Parathyroid adenoma (tissue), 2 donors: ENCODE data around the gene DPYSL3.

Experiments used
- H2AFZ ChIP-seq: fragments of 300-600 bp; sonication (generic); one replicate; pipeline ENCODE4 v1.7.0; 2017; ENCODE audit warnings: antibody characterized with exemption, mild to moderate bottlenecking
- H3K27ac ChIP-seq: fragments of 300-600 bp; sonication (generic); one replicate; pipeline ENCODE4 v1.7.0; 2017
- H3K27me3 ChIP-seq: fragments of 300-600 bp; sonication (generic); one replicate; pipeline ENCODE4 v1.7.0; 2017; ENCODE audit warnings: low read length; ENCODE audit not compliant: control insufficient read depth, insufficient read depth
- H3K36me3 ChIP-seq: fragments of 300-600 bp; sonication (generic); one replicate; pipeline ENCODE4 v1.7.0; 2017; ENCODE audit warnings: low read length; ENCODE audit not compliant: control insufficient read depth, insufficient read depth
- H3K4me1 ChIP-seq: fragments of 300-600 bp; sonication (generic); one replicate; pipeline ENCODE4 v1.7.0; 2017; ENCODE audit warnings: control low read depth
- H3K4me2 ChIP-seq: fragments of 300-600 bp; sonication (generic); one replicate; pipeline ENCODE4 v1.7.0; 2017; ENCODE audit warnings: low read length
- H3K4me3 ChIP-seq: fragments of 300-600 bp; sonication (generic); one replicate; pipeline ENCODE4 v1.7.0; 2017; ENCODE audit warnings: low read depth, low read length
- H3K79me2 ChIP-seq: fragments of 300-600 bp; sonication (generic); one replicate; pipeline ENCODE4 v1.7.0; 2017; ENCODE audit warnings: control low read depth
- H3K9ac ChIP-seq: fragments of 300-600 bp; sonication (generic); one replicate; pipeline ENCODE4 v1.7.0; 2017; ENCODE audit warnings: mild to moderate bottlenecking
- H3K9me3 ChIP-seq: fragments of 300-600 bp; sonication (generic); one replicate; pipeline ENCODE4 v1.7.0; 2017; ENCODE audit warnings: low read length; ENCODE audit not compliant: control insufficient read depth
- TF ChIP-seq, protein P1 (sequence below): fragments of 300-600 bp; sonication (generic); IDR thresholded peaks from one replicate; pipeline ENCODE4 v1.7.0; 2017; ENCODE audit warnings: antibody characterized with exemption, mild to moderate bottlenecking
- donor health status: primary hyperparathyroidism.

Gene DPYSL3

GRCh38 chr5:147432323-147432722 lies 77.5 kb downstream of the DPYSL3 start:
- no peak overlapping the region for H3K4me2 ChIP-seq
- no peak overlapping the region for H3K9ac ChIP-seq
- no peaks in the 10 kb centered on the region for H3K36me3 ChIP-seq
- H3K4me1 ChIP-seq = peaks cover under 1% of the 10 kb centered on the region
- H2AFZ ChIP-seq = no peak overlapping the region
- no peaks in the 10 kb centered on the region for H3K79me2 ChIP-seq
- TF ChIP-seq, protein P1, sequence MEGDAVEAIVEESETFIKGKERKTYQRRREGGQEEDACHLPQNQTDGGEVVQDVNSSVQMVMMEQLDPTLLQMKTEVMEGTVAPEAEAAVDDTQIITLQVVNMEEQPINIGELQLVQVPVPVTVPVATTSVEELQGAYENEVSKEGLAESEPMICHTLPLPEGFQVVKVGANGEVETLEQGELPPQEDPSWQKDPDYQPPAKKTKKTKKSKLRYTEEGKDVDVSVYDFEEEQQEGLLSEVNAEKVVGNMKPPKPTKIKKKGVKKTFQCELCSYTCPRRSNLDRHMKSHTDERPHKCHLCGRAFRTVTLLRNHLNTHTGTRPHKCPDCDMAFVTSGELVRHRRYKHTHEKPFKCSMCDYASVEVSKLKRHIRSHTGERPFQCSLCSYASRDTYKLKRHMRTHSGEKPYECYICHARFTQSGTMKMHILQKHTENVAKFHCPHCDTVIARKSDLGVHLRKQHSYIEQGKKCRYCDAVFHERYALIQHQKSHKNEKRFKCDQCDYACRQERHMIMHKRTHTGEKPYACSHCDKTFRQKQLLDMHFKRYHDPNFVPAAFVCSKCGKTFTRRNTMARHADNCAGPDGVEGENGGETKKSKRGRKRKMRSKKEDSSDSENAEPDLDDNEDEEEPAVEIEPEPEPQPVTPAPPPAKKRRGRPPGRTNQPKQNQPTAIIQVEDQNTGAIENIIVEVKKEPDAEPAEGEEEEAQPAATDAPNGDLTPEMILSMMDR = no peak
- H3K9me3 ChIP-seq = no peaks in the 10 kb centered on the region
- H3K27me3 ChIP-seq = no peaks in the 10 kb centered on the region
- no peak overlapping the region for H3K27ac ChIP-seq
- H3K4me3 ChIP-seq = no peak overlapping the region

DNA sequence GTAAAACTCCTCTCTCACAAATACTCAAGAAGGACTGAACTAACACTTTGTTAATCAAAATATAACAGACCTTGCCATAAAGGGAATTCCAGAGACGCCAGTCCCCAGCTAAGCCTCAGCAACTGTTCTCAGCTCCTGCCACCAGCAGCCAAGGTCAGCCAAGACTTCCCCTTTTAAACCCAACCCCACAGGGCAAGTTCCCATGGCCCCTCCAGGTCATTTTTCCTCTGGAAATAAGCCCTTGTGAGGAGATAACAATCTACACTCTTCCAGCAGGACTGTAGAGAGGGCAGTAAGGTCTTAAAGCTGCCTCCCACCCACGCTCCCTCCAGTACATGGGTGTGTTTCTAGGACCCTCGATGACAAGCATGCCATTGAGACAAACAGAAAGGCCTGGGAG lies 78.3 kb downstream of the DPYSL3 start:
- TF ChIP-seq, protein P1 = no peak
- no peak overlapping the region for H3K4me2 ChIP-seq
- H3K9ac ChIP-seq = no peak overlapping the region
- H3K27me3 ChIP-seq = no peaks in the 10 kb centered on the region
- no peak overlapping the region for H3K27ac ChIP-seq
- no peak overlapping the region for H3K4me3 ChIP-seq
- no peaks in the 10 kb centered on the region for H3K36me3 ChIP-seq
- H3K9me3 ChIP-seq = no peaks in the 10 kb centered on the region
- no peaks in the 10 kb centered on the region for H3K79me2 ChIP-seq
- H3K4me1 ChIP-seq = peaks cover 4% of the 10 kb centered on the region
- no peak overlapping the region for H2AFZ ChIP-seq

GRCh38 chr5:147430628-147431027 lies 79.2 kb downstream of the DPYSL3 start:
- TF ChIP-seq, protein P1 = no peak
- Histone ChIP-seq H3K27me3 (no peaks in the 10 kb centered on the region), H3K79me2 (no peaks in the 10 kb centered on the region), H3K36me3 (no peaks in the 10 kb centered on the region), H3K9ac (no peak overlapping the region), H3K4me3 (no peak overlapping the region), H3K27ac (no peak overlapping the region), H2AFZ (no peak overlapping the region), H3K4me1 (peaks cover 4% of the 10 kb centered on the region), H3K4me2 (no peak overlapping the region), H3K9me3 (no peaks in the 10 kb centered on the region)

DNA sequence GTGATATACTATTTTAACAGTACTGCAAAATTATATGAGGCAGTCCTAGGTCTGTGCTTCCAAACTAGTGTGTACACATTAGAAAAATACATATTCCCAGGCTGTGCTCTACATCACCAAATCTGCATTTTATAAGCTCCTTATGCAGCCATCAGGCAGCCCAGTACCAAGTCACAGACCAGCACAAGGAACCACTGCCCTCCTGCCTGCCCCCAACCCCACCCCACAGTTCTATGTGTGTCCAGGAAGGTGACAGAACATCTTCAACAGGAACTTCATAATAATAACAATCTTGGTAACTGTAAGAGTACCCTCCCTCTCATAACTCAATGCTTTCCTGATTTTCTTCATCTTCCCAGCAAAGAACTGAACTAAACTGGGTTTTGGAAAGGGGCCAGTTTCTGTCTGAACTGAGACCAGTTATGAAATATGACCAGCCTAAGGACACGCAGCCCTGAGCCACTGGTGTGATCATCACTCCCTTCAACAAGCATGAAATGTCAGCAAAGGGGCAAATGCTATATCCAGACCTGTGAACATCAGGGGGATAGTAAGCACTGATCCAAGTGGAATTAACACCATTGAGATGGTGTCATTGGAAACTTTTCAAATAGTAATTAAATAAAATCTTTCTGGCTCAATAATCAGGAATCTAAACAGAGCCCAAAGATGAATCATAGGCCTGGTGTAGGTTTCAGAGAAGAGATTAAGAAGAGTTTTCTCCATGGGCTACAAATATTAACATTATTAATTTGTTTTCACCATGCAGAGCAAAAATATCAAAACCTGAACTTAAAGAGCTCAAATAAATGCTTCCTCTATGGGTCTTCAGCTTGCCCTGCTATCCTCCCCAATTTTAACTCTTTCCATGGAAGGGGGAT lies 82.1 kb downstream of the DPYSL3 start:
- no peaks in the 10 kb centered on the region for H3K27me3 ChIP-seq
- H3K9ac ChIP-seq = no peak overlapping the region
- no peaks in the 10 kb centered on the region for H3K9me3 ChIP-seq
- TF ChIP-seq, protein P1 = no peak
- no peaks in the 10 kb centered on the region for H3K79me2 ChIP-seq
- no peak overlapping the region for H3K4me3 ChIP-seq
- H2AFZ ChIP-seq = no peak overlapping the region
- no peak overlapping the region for H3K27ac ChIP-seq
- H3K36me3 ChIP-seq = no peaks in the 10 kb centered on the region
- H3K4me1 ChIP-seq = peaks cover 4% of the 10 kb centered on the region
- no peak overlapping the region for H3K4me2 ChIP-seq
